DMS53 treated with DMSO at 0.1 percent for 48 hours (cell line): ENCODE results near the gene FAM83E.
"Not testable (repeated sequence)": the region's sequence is repeated elsewhere in the genome, so short reads cannot be mapped to it uniquely, and the experiment has no call there.

Source experiments
- DNase-seq: peaks from one replicate; lab custom pipeline; 2025; ENCODE audit not compliant: unreplicated experiment; lab: John Stamatoyannopoulos, UW

Gene FAM83E

GRCh38 chr19:48614436-48615230 is at the start of gene FAM83E:
Gene FAM83E (minus strand): TSS chr19:48615076. CDS start chr19:48613372, 1,704 bp downstream.
- peak; percentile 88 for DNase-seq

- no peak for DNase-seq
These were observed 49.6 kb upstream of the FAM83E start for GRCh38 chr19:48664476-48664875.

GRCh38 chr19:48663667-48664066 is 48.8 kb upstream of the FAM83E start:
- no peak for DNase-seq

- DNase-seq = no peak
These were observed 46.8 kb upstream of the FAM83E start for GRCh38 chr19:48661711-48662090.

GRCh38 chr19:48660852-48661710 is 46.2 kb upstream of the FAM83E start:
- DNase-seq = peak; percentile 90

GRCh38 chr19:48659768-48660167 is 44.9 kb upstream of the FAM83E start:
- no peak for DNase-seq

- DNase-seq = no peak
These were observed 43.6 kb upstream of the FAM83E start for GRCh38 chr19:48658483-48658882.

- not testable (repeated sequence) for DNase-seq
These were observed 43.0 kb upstream of the FAM83E start for GRCh38 chr19:48657828-48658227.

GRCh38 chr19:48656840-48657474 is 42.1 kb upstream of the FAM83E start:
- DNase-seq = no peak

GRCh38 chr19:48654299-48655059 is 39.6 kb upstream of the FAM83E start:
- no peak for DNase-seq

- no peak for DNase-seq
These were observed 36.8 kb upstream of the FAM83E start for GRCh38 chr19:48651683-48652048.

- DNase-seq = no peak
These were observed 36.3 kb upstream of the FAM83E start for GRCh38 chr19:48650974-48651682.

- no peak for DNase-seq
These were observed 33.3 kb upstream of the FAM83E start for GRCh38 chr19:48648134-48648533.

GRCh38 chr19:48646722-48647216 is 31.9 kb upstream of the FAM83E start:
- no peak for DNase-seq

- peak; percentile 81 for DNase-seq
These were observed 31.3 kb upstream of the FAM83E start, which contains the start of gene CA11 for GRCh38 chr19:48646001-48646721. Gene CA11 (minus strand): TSS chr19:48646187. CDS start chr19:48645632, 555 bp downstream.

- peak; percentile 63 for DNase-seq
These were observed 30.7 kb upstream of the FAM83E start for GRCh38 chr19:48645620-48646000.

GRCh38 chr19:48644839-48645619 is 30.2 kb upstream of the FAM83E start:
- peak; percentile 61 for DNase-seq

GRCh38 chr19:48644355-48644754 is 29.5 kb upstream of the FAM83E start:
- no peak for DNase-seq

GRCh38 chr19:48642862-48643261 is 28.0 kb upstream of the FAM83E start:
- DNase-seq = no peak
